Uterus (tissue), 2 donors: ENCODE measurements around the gene MKLN1.

Experiments
- CTCF ChIP-seq, 4 experiments: fragments of 200-600 bp in 2 of 4; fragments of 450-650 bp in 2 of 4; sonication (generic) in 2 of 4; IDR thresholded peaks; one replicate each; pipeline ENCODE4 v1.5.1; 2016 to 2019; ENCODE audit warnings: antibody characterized with exemption in 4 of 4, mild to moderate bottlenecking in 2 of 4, moderate library complexity in 1 of 4
- POLR2A ChIP-seq, 2 donors: fragments of 450-650 bp; IDR thresholded peaks; one replicate each; pipeline ENCODE4 v1.6.1; 2016; ENCODE audit warnings: antibody characterized with exemption in 2 of 2, mild to moderate bottlenecking in 1 of 2, moderate library complexity in 1 of 2

GRCh38 chr7:131471250-131472004 is 143.8 kb downstream of the MKLN1 start:
- TF ChIP-seq CTCF (IDR thresholded peaks at IDR 0.05), result no peak
- TF ChIP-seq POLR2A (IDR thresholded peaks at IDR 0.05), result no peak
